SJSA1 (cell line): ENCODE data around the gene MAGI2. TPM values are rescaled to one million over a fixed set of nuclear protein-coding genes. Genes with fewer than 3 reads are reported as not detected.

ENCODE experiments used
- DNase-seq, 2 experiments: peaks; one replicate each; pipeline ENCODE4 v3.0.0-alpha.2; 2015 to 2020; ENCODE audit warnings: low spot score in 2 of 2, low read depth in 1 of 2
- H3K27ac ChIP-seq: fragments of 250-450 bp; sonication (Bioruptor Pico); 2 replicates; pipeline ENCODE4 v1.5.1; 2020; ENCODE audit warnings: mild to moderate bottlenecking, moderate library complexity
- H3K27me3 ChIP-seq: fragments of 250-450 bp; sonication (Bioruptor Pico); replicated peaks from 2 replicates; pipeline ENCODE4 v1.5.1; 2020; ENCODE audit warnings: mild to moderate bottlenecking, moderate library complexity
- H3K36me3 ChIP-seq: fragments of 250-450 bp; sonication (Bioruptor Pico); 2 replicates; pipeline ENCODE4 v1.5.1; 2020; ENCODE audit warnings: mild to moderate bottlenecking
- H3K4me1 ChIP-seq: fragments of 250-450 bp; sonication (Bioruptor Pico); replicated peaks from 2 replicates; pipeline ENCODE4 v1.6.1; 2021; ENCODE audit warnings: mild to moderate bottlenecking
- H3K4me3 ChIP-seq: fragments of 250-450 bp; sonication (Bioruptor Pico); 2 replicates; pipeline ENCODE4 v1.5.1; 2020; ENCODE audit warnings: mild to moderate bottlenecking
- H3K9me3 ChIP-seq: fragments of 250-450 bp; sonication (Bioruptor Pico); replicated peaks from 2 replicates; pipeline ENCODE4 v1.5.1; 2020; ENCODE audit warnings: mild to moderate bottlenecking
- total RNA-seq: library from RNA; depleted of rRNA; stranded (reverse); fragments of >200 nt; shearing (Covaris generic); gene quantifications from 2 replicates; pipeline ENCODE4 v1.2.3, GENCODE V29; 2014

The MAGI2 gene
- total RNA-seq, 1 experiment from 2014 or later: 0.82 TPM

GRCh38 chr7:78864339-78864738 is 589.1 kb downstream of the MAGI2 start:
- no peak overlapping the region for H3K27ac ChIP-seq
- no peaks in the 10 kb centered on the region for H3K9me3 ChIP-seq
- no peaks in the 10 kb centered on the region for H3K27me3 ChIP-seq
- no peak overlapping the region for H3K4me3 ChIP-seq
- no peaks in the 10 kb centered on the region for H3K36me3 ChIP-seq
- no peak for DNase-seq
- H3K4me1 ChIP-seq: no peaks in the 10 kb centered on the region

- Histone ChIP-seq H3K36me3 (no peaks in the 10 kb centered on the region), H3K4me3 (no peak overlapping the region), H3K9me3 (no peaks in the 10 kb centered on the region), H3K27me3 (no peaks in the 10 kb centered on the region), H3K27ac (no peak overlapping the region), H3K4me1 (no peaks in the 10 kb centered on the region)
- no peak for DNase-seq
Measured at GRCh38 chr7:78863281-78863680, 590.2 kb downstream of the MAGI2 start.

- Histone ChIP-seq H3K36me3 (no peaks in the 10 kb centered on the region), H3K27me3 (no peaks in the 10 kb centered on the region), H3K27ac (no peak overlapping the region), H3K4me3 (no peak overlapping the region), H3K4me1 (no peaks in the 10 kb centered on the region), H3K9me3 (no peaks in the 10 kb centered on the region)
- DNase-seq: no peak
Measured at GRCh38 chr7:78862411-78862900, 591.0 kb downstream of the MAGI2 start.

GRCh38 chr7:78852951-78853350 is 600.5 kb downstream of the MAGI2 start:
- Histone ChIP-seq H3K27ac (no peak overlapping the region), H3K4me1 (no peaks in the 10 kb centered on the region), H3K9me3 (no peaks in the 10 kb centered on the region), H3K36me3 (no peaks in the 10 kb centered on the region), H3K27me3 (no peaks in the 10 kb centered on the region), H3K4me3 (no peak overlapping the region)
- no peak for DNase-seq

- Histone ChIP-seq H3K36me3 (no peaks in the 10 kb centered on the region), H3K27ac (no peak overlapping the region), H3K4me3 (no peak overlapping the region), H3K9me3 (no peaks in the 10 kb centered on the region; the same call in 1 of the 2 replicates), H3K4me1 (no peaks in the 10 kb centered on the region), H3K27me3 (no peaks in the 10 kb centered on the region)
- no peak for DNase-seq
Measured at GRCh38 chr7:78850093-78850740, 603.2 kb downstream of the MAGI2 start.

- Histone ChIP-seq H3K4me1 (no peaks in the 10 kb centered on the region), H3K27ac (no peak overlapping the region), H3K4me3 (no peak overlapping the region), H3K27me3 (no peaks in the 10 kb centered on the region), H3K9me3 (no peaks in the 10 kb centered on the region; the same call in 1 of the 2 replicates), H3K36me3 (no peaks in the 10 kb centered on the region)
- DNase-seq: no peak
Measured at GRCh38 chr7:78845155-78845554, 608.3 kb downstream of the MAGI2 start.

GRCh38 chr7:78842068-78842467 is 611.4 kb downstream of the MAGI2 start:
- DNase-seq: no peak
- Histone ChIP-seq H3K4me3 (no peak overlapping the region), H3K36me3 (no peaks in the 10 kb centered on the region), H3K27ac (no peak overlapping the region), H3K4me1 (no peaks in the 10 kb centered on the region), H3K9me3 (no peaks in the 10 kb centered on the region; the same call in 1 of the 2 replicates), H3K27me3 (no peaks in the 10 kb centered on the region)

- no peak for DNase-seq
- no peak overlapping the region for H3K4me3 ChIP-seq
- H3K27me3 ChIP-seq: no peaks in the 10 kb centered on the region
- no peaks in the 10 kb centered on the region for H3K9me3 ChIP-seq
- no peak overlapping the region for H3K27ac ChIP-seq
- H3K4me1 ChIP-seq: no peaks in the 10 kb centered on the region
- no peaks in the 10 kb centered on the region for H3K36me3 ChIP-seq
Measured at GRCh38 chr7:78835897-78836296, 617.6 kb downstream of the MAGI2 start.

GRCh38 chr7:78828317-78828716 is 625.1 kb downstream of the MAGI2 start:
- Histone ChIP-seq H3K4me1 (no peaks in the 10 kb centered on the region), H3K9me3 (no peaks in the 10 kb centered on the region), H3K27ac (no peak overlapping the region), H3K36me3 (no peaks in the 10 kb centered on the region), H3K27me3 (no peaks in the 10 kb centered on the region), H3K4me3 (no peak overlapping the region)
- no peak for DNase-seq

- Histone ChIP-seq H3K4me1 (no peaks in the 10 kb centered on the region), H3K4me3 (no peak overlapping the region), H3K36me3 (no peaks in the 10 kb centered on the region), H3K27ac (no peak overlapping the region), H3K27me3 (no peaks in the 10 kb centered on the region), H3K9me3 (no peaks in the 10 kb centered on the region)
- no peak for DNase-seq
Measured at GRCh38 chr7:78803501-78804127, 649.9 kb downstream of the MAGI2 start.

GRCh38 chr7:78794101-78794500 is 659.4 kb downstream of the MAGI2 start:
- no peak overlapping the region for H3K4me3 ChIP-seq
- DNase-seq: no peak
- no peak overlapping the region for H3K27ac ChIP-seq
- no peaks in the 10 kb centered on the region for H3K27me3 ChIP-seq
- no peaks in the 10 kb centered on the region for H3K36me3 ChIP-seq
- H3K9me3 ChIP-seq: no peaks in the 10 kb centered on the region
- no peaks in the 10 kb centered on the region for H3K4me1 ChIP-seq

- Histone ChIP-seq H3K9me3 (no peaks in the 10 kb centered on the region), H3K4me1 (no peaks in the 10 kb centered on the region)
- DNase-seq: no peak
Measured at GRCh38 chr7:78792624-78793023, 660.8 kb downstream of the MAGI2 start.

GRCh38 chr7:78792006-78792405 is 661.5 kb downstream of the MAGI2 start:
- H3K36me3 ChIP-seq: no peaks in the 10 kb centered on the region
- H3K27ac ChIP-seq: no peak overlapping the region
- H3K4me1 ChIP-seq: no peaks in the 10 kb centered on the region
- H3K27me3 ChIP-seq: no peaks in the 10 kb centered on the region
- DNase-seq: no peak
- H3K4me3 ChIP-seq: no peak overlapping the region
- no peaks in the 10 kb centered on the region for H3K9me3 ChIP-seq

More at GRCh38 chr7:78792624-78793023, 660.8 kb downstream of the MAGI2 start:
- H3K27ac ChIP-seq: no peak overlapping the region
- H3K27me3 ChIP-seq: no peaks in the 10 kb centered on the region
- H3K4me3 ChIP-seq: no peak overlapping the region
- H3K36me3 ChIP-seq: no peaks in the 10 kb centered on the region

- H3K27me3 ChIP-seq: no peaks in the 10 kb centered on the region
- no peak for DNase-seq
- no peak overlapping the region for H3K4me3 ChIP-seq
- H3K27ac ChIP-seq: no peak overlapping the region
- H3K4me1 ChIP-seq: no peaks in the 10 kb centered on the region
- H3K36me3 ChIP-seq: no peaks in the 10 kb centered on the region
- H3K9me3 ChIP-seq: no peaks in the 10 kb centered on the region
Measured at GRCh38 chr7:78788464-78788863, 665.0 kb downstream of the MAGI2 start.
